OCI-M1 (cell line): Measurements from ENCODE around the gene TMEM271.
"Not testable (repeated sequence)": the region's sequence is repeated elsewhere in the genome, so short reads cannot be mapped to it uniquely, and the experiment has no call there.

ENCODE experiments used
- DNase-seq: peaks from one replicate; lab custom pipeline; 2025; lab: John Stamatoyannopoulos, UW

Gene TMEM271

DNA sequence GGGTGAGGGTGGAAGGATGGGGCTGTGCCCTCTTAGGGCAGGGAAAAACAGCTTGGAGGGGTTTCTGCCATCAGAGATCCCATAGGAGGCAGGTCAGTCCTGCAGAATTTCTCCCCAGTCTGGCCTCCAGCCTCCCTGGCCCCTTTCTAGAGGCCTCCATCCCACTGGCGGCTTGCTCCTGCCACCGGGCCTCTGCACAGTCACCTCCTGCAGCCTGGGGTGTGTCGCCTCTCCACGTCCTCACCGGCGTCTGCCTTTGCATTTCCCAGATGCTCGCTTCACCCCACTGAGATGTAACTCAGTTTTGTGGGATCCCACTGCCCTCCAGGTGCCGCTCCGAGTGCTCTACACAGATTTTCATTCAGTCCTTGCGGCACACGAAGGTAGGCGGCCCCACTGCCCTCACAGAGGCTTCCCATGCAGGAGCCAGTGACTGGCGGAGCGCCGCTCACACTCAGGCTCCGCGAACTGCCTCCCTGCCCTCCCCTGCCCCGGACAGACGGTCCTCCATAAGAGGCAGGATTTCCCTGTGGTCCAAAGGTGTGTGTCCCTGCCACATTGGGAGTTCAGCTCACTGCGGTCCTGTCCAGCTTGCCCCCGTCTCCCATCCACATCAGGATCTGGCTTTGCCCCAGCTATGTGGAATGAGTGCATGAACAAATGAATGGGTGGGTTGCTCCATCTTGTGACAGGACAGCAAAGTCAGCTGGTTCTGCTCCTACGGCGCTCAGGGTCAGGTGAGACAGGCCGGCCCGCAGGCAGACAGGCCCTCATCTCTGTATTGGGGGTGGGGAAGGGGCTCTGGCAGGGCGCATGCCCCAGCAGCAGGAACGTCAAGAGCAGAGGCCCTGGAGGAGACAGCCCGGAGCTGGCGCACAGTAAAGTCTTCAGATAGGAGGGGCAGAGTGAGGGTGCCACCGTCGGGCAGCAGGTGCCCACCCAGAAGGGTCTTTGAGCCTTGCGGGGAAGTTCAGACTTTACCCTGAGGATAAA is 2.7 kb upstream of the TMEM271 start:
- no peak for DNase-seq

DNA sequence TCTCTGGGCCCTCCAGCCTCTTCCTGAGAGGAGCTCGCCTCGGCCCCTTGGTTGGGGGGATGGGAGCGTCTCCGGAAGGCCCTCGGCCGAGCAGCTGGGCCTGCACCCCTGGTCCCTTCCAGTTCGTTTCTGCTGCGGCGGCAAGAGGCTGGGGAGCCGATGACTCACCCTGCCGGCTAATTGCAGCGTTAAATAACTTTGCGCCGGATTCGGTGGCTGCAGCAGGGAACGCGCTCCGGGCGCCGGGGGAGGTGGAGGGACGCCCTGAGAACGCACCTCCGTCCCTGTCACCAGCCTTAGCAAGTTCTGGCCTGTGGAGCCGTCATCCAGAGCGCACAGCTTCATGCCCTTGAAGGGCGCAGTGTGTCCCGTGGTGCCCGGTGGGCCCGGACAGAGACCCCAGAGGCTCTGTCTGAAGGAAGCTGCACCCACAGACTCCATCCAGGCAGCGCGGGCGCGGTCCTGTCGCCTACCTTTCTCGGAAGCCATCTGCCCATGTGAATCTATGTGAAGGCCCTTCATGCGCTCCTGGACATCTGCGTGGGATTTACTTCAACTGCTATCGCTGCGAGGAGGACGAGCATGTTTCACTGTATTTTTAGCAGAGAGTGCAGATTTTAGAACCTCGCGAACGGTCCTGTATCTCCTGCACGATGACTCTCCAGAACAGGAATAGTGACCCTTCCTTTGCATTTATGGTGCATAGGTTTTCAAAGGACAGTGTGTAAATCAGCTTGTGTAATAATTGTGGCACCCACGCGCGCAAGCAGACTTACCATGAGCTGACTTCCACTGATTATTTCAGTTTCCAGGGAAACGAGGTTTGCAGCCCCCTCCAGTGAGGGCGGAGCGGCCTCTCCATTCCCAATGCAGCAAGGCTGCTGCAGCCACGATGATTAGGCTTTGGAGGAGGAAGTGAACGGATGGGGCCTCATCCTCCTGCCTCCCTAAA is 1.7 kb upstream of the TMEM271 start:
- DNase-seq = no peak

DNA sequence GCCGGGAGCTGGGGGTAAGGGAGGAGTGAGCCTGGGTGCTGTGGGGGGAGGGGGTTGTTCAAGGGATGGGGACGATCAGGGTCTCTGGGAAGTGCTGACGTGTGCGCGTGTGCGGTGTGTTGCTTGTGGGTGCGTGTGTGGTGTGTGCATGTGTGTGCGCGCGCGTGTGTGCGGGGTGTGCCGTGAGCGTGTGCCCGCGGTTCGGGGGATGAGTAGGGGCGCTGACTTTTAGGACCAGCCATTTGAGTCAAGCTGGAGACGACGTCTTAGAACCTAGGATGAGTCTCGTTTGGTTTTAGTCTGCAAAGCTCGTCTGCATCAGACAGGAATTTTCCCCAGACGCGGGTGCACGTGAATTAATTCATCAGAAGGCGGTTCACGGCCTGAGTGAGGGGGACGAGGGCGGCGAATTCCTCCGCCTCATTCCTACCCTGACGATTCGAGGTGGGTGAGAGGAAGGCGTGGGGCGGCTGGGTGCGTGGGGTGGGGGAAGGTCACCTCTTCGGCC is 950 bp upstream of the TMEM271 start:
- no peak for DNase-seq

DNA sequence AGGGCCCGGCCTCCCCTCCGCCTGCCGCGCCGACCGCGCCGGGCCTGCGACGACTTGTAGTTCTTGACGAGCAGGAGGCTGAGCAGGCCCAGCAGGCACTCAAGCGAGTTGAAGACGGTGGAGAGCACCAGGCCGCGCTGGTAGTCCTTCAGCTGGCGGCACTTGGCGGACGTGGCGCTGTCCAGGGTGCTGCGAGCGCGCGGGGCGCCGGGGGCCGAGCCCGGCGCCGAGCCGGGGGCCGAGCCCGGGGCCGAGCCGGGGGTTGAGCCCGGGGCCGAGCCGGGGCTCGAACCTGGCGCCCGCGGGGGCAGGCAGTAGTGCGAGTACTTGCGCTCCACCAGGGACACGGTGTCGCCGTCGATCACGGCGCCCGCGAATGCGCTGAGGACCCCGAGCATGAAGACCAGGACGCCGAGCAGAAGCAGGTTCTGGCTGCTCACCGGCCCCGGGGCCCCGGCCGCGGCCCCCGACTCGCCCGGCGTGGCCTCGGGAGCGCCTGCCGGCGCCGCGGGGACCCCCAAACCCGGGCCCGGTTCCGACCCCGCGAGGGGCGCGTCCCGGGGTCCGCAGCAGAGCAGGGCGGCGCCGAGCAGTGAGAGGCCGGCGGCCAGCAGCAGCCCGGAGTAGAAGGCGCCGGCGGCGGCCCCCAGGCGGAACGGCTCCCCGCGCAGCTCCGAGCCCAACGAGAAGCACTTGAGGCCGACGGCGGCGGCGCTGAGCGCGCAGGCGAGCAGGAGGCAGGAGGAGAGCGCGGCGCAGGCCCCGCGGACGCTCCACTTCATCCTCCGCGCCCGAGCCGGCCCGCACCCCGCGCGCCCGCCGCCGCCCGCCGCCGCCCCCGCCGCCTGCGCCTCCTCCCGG is 584 bp downstream of the TMEM271 start:
- DNase-seq = no peak

- DNase-seq = no peak
Observed at GRCh38 chr4:574346-575161, 1.5 kb downstream of the TMEM271 start.

DNA sequence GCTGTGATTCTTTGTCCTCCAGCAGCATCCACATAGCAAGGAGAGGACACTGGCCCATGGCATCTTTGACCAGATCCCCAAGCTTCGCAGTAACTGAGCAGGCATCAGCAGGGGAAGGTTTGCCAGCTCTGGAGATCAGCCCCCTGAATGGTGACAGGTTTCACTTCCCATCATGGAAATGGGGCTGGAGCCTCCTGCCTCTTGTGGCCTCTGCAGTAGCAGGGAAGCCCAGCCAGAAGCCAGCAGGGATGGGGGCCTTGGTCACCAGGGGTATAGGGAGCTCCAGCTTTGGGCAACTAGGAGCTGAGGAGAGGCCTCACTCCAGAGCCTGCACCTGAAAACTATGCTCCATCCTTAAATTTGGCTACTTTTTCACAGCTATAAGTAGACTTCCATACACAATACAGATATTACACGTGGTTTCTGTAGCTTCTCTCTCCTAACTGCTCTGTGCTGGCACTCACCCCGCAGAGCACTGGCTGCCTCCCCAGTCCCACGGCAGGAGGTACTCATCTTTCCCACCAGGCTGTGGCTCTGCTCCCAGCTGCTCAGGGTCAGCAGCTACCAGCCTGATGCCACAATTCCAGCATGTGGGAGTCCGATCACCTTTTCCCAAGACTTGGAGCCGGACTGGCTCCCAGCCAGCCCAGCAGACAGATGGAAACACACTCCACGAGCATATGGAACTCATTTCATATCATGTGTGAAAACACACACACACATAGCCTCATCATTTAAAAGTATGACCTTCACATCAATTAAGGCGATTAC is 2.8 kb downstream of the TMEM271 start:
- DNase-seq = no peak

DNA sequence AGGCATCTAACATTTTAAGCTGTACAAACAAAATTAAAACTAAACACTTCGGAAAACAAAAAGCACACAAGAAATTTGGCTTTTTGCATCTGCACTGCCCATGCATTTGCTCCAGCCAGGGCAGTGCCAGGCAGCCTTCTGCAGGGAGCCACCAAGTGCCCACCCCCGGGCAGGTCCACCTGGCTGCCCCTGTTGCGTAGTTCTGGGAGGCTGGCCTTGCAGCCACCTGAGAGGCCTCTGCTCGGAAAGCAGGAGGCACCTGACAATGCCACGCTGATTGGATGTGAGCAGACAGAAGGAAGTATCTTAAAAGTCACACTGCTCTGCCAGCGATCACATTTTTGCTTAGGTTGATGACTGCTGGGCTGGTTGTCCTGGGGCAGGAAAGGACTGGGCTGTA is 3.5 kb downstream of the TMEM271 start:
- no peak for DNase-seq

DNA sequence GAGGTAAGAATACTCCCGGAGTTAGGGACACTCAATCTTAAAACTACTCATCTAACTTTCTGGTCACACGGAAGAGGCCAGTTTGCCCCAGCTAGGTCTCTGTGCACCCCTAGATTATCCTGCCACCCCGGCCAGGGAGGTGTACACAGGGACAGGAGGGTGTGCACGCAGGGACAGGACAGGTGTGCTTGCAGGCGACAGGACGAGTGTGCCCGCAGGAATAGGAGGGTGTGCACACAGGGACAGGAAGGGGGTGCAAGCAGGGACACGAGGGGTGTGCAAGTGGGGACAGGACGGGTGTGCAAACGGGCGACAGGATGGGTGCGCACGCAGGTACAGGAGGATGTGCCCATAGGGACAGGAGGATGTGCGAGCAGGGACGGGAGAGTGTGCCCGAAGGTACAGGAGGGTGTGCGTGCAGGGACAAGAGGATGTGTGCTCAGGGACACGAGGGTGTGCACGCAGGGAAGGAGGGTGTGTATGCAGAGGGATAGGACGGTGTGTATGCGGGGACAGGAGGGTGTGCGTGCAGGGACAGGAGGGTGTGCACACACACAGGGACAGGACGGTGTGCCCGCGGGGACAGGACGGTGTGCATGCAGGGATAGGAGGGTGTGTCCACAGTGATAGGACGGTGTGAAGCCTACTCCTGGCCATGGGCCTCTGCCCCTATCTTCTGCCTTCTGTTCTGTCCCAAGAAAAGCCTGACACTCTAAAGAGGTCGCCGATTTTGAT is 4.1 kb downstream of the TMEM271 start:
- no peak for DNase-seq

DNA sequence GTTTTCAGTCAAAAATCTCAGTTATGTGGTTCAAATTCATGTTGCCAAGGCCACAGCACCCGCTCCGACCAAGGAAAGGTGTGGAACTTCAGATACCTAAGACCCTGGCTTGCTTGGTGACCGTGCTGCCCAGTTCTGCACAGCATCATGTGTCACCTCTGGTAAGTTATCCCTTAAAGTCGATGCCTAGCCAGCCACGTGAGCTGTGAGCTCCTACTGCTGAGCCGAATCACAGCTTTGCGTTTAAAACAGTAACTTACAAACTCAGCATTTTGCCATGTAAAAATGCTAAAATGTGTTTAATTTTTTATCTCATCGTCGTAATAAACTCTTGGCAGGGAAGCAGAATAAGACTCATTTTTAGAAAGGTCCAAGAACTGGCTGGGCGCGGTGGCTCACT is 5.3 kb downstream of the TMEM271 start:
- no peak for DNase-seq

DNA sequence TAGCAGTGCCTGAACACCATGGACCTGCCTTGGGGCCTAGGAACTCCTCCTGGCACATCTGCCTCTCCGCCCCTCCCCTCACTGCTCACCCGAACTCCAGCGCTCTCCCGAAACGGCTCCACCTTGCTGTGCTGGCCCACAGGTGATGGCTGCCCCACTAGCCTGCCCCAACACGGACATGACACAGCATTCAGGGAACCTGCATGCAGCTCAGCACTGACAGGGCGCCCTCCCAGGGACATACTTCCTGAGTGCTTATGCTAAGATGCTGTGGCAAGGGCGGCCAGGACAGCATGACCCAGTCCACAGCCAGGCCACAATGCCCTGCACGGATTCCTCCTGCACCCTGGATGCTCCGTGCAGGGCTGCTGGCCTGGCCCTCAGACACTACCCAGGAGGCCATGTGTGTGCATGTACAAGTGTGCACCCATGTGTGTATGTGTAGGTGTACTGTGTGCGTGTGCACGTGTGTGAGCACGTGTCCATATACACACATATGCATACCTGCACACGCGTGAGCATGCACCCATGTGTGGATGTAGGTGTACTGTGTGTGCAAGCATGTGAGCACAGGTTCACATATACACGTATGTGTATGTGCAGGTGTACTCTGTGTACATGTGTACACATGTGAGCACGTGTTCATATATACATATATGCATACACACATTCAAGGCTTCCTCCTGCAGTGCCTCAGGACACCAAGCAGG is 6.0 kb downstream of the TMEM271 start:
- DNase-seq = no peak

- no peak for DNase-seq
Observed at GRCh38 chr4:568962-569361, 7.1 kb downstream of the TMEM271 start.

GRCh38 chr4:568351-568652 is 7.8 kb downstream of the TMEM271 start:
- no peak for DNase-seq

DNA sequence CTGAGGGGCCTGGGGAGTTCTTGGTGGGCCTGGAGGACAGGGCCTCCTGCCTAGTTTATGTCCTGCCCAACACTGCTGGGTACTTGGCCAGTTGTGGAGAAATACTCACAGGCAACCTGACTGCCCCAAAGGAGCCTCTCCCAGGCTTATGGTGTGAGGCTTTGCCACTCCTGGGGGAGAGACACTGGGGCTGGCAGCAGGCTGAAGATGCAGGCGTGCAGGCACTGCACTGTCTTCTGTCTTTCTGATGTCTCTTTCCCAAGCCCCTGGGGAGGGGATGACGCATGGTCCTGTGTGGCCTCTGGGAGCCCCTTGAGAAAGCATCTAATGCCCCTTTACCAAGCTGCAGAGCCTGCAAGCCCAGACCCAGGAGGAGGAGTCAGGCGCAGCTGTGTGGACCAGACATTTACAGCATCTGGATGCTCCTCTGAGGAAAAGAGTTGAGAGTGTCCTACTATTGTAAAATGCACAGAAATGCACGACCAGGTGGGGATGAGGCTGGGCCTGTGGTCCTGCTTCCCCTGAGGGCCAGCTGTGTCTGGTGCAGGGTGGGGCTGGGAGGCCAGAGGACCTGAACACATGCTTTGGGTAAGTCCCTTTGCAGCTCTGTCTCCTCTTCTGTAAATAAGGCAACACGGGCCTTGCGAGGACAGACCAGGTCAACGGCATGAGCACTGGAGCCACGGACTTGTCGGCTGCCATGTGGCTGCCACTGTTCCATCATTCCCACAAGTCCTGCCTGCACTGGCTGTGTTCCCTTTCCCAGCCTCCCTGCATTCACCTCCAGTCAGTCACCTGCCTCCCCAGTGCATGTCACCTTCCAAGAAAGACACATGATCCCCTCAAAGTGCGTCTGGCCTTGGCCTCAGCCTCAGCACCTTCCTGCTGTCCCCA is 8.4 kb downstream of the TMEM271 start:
- no peak for DNase-seq

DNA sequence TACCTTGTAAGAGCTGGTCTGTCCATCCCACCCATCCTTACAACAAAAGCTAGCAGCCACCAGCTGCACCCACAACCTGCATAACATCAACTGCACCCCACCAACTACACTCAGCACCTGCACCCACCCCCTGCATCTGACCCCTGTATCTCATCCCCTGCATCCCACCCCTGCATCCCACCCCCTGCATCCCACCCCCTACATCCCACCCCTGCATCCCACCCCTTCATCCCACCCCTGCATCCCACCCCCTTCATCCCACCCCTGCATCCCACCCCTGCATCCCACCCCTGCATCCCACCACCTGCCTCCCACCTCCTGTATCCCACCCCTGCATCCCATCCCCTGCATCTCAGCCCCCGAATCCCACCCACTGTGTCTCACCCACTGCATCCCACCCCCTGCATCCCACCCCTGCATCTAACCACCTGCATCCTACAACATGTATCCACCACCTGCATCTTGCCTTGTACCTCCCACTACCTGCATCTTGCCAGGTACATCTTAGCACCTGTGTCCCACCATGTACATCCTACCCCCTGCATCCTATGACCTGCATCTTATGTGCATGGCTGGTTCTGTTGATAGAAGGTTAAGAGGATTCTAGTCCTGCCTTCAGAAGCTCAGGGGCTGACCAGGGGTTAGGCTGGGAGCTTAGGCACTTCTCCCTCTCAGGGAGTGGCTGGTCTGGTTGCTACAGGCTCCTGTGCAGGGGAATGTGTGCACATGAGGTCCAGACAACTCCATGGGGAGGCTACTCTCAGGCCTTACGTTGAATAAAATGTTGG is 9.4 kb downstream of the TMEM271 start:
- no peak for DNase-seq

- DNase-seq = no peak
Observed at GRCh38 chr4:566035-566434, 10.1 kb downstream of the TMEM271 start.

DNA sequence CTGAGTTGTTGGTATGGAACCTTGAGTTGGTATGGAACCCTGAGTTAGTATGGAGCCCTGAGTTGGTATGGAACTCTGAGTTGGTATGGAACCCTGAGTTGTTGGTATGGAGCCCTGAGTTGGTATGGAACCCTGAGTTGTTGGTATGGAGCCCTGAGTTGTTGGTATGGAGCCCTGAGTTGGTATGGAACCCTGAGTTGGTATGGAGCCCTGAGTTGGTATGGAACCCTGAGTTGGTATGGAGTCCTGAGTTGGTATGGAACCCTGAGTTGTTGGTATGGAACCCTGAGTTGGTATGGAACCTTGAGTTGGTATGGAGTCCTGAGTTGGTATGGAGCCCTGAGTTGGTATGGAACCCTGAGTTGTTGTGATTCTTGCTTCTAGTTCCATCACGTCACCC is 10.5 kb downstream of the TMEM271 start:
- DNase-seq = not testable (repeated sequence)

- DNase-seq = not testable (repeated sequence)
Observed at GRCh38 chr4:562458-562857, 13.6 kb downstream of the TMEM271 start.
